ENCODE measurements around the gene STX1B. TPM values are rescaled to one million over a fixed set of nuclear protein-coding genes. Genes with fewer than 3 reads are reported as not detected.

STX1B gene
- total RNA-seq (1 to 10 TPM; 1.5 to 2.4 TPM), polyA plus RNA-seq (not detected)

GRCh38 chr16:31010585-31011325 is at the start of gene STX1B:
TSS of gene STX1B (minus strand) at chr16:31010638. CDS start at chr16:31010396, 242 bp downstream.
- Mint-ChIP-seq H3K4me1 (peaks cover 2 to 24% (median 15%) of the 10 kb centered on the region in 4 donors), H3K27me3 (peaks cover 14 to 26% of the 10 kb centered on the region in 2 donors), H3K9me3 (no peaks in the 10 kb centered on the region), H3K36me3 (no peaks in the 10 kb centered on the region), H3K4me3 (peak within 1 kb of the TSS; percentile 74 to 86 (median 82)), H3K27ac (peak within 1 kb of the TSS in 6 of 7 donors; percentile 35 to 87 (median 64))
- intact Hi-C loops (cut with micrococcal nuclease): no loop called here
- Histone ChIP-seq H3K4me3 (ENCODE audit: low read length in 2 of 2) (peak within 1 kb of the TSS in 1 of 2 donors; percentile 38), H3K9me3 (ENCODE audit: control insufficient read depth in 1 of 2, low read length in 2 of 2) (no peaks in the 10 kb centered on the region), H3K27ac (ENCODE audit: low read depth, low read length) (no peak within 1 kb of the TSS), H3K27me3 (ENCODE audit: insufficient read depth, low read length) (peaks cover 4% of the 10 kb centered on the region), H3K4me1 (ENCODE audit: insufficient read depth, low read length) (peaks cover 7% of the 10 kb centered on the region), H3K36me3 (ENCODE audit: insufficient read depth, low read length) (no peaks in the 10 kb centered on the region)
- ChIA-PET POLR2A (ENCODE audit: partially characterized antibody) (no interaction called here), CTCF (ENCODE audit: partially characterized antibody) (no interaction called here)
- peak; percentile 33 to 68 (median 46) for DNase-seq

GRCh38 chr16:31055613-31056012 is 45.2 kb upstream of the STX1B start:
- no peak for DNase-seq
- ChIA-PET CTCF (ENCODE audit: partially characterized antibody) (no interaction called here), POLR2A (ENCODE audit: partially characterized antibody) (no interaction called here)
- Histone ChIP-seq H3K36me3 (ENCODE audit: insufficient read depth, low read length) (no peaks in the 10 kb centered on the region), H3K4me3 (ENCODE audit: low read length in 2 of 2) (no peak overlapping the region), H3K9me3 (ENCODE audit: control insufficient read depth in 1 of 2, low read length in 2 of 2) (no peaks in the 10 kb centered on the region), H3K27ac (ENCODE audit: low read depth, low read length) (no peak overlapping the region), H3K4me1 (ENCODE audit: insufficient read depth, low read length) (no peaks in the 10 kb centered on the region), H3K27me3 (ENCODE audit: insufficient read depth, low read length) (no peaks in the 10 kb centered on the region)
- Mint-ChIP-seq H3K4me3 (no peak overlapping the region), H3K4me1 (peaks cover 0 to 7% (median 1%) of the 10 kb centered on the region in 4 donors), H3K9me3 (no peaks in the 10 kb centered on the region), H3K27me3 (no peaks in the 10 kb centered on the region), H3K27ac (no peak overlapping the region), H3K36me3 (peaks cover 3 to 9% of the 10 kb centered on the region in 2 donors)
- intact Hi-C loops (cut with micrococcal nuclease): no loop called here

DNA sequence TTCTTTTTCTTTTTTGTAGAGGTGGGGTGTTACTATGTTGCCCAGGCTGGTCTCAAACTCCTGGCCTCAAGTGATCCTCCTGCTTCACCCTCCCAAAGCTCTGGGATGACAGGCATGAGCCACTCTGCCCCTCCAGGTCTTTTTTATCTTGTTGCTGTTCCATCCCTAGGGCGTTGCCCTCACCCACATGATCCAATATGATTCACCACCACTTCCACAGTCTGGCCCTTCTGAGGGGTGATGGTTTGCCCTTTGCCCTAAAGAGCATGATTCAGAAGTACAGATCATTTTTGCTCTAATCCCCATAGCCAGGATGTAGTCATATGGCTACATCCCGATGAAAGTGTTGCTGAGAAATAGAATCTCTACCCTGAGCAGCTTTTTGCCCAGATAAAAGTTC is 41.7 kb upstream of the STX1B start:
- CTCF ChIA-PET (ENCODE audit: partially characterized antibody): interaction anchor here (0.6 kb wide), 1 partner anchor 153 kb away, joined by 3 read pairs; no protein-coding TSS in a partner anchor
- Mint-ChIP-seq H3K27ac (no peak overlapping the region), H3K36me3 (no peaks in the 10 kb centered on the region), H3K4me1 (peaks cover 0 to 2% (median 0%) of the 10 kb centered on the region in 4 donors), H3K4me3 (no peak overlapping the region), H3K9me3 (no peaks in the 10 kb centered on the region), H3K27me3 (no peaks in the 10 kb centered on the region)
- no peaks in the 10 kb centered on the region for H3K4me1 ChIP-seq (ENCODE audit: insufficient read depth, low read length)
- H3K36me3 ChIP-seq (ENCODE audit: insufficient read depth, low read length): no peaks in the 10 kb centered on the region
- DNase-seq: no peak
- no peaks in the 10 kb centered on the region for H3K27me3 ChIP-seq (ENCODE audit: insufficient read depth, low read length)
- intact Hi-C loops (cut with micrococcal nuclease): no loop called here
- H3K9me3 ChIP-seq (ENCODE audit: control insufficient read depth in 1 of 2, low read length in 2 of 2): no peaks in the 10 kb centered on the region
- POLR2A ChIA-PET (ENCODE audit: partially characterized antibody): no interaction called here
- H3K27ac ChIP-seq (ENCODE audit: low read depth, low read length): no peak overlapping the region
- H3K4me3 ChIP-seq (ENCODE audit: low read length in 2 of 2): no peak overlapping the region

DNA sequence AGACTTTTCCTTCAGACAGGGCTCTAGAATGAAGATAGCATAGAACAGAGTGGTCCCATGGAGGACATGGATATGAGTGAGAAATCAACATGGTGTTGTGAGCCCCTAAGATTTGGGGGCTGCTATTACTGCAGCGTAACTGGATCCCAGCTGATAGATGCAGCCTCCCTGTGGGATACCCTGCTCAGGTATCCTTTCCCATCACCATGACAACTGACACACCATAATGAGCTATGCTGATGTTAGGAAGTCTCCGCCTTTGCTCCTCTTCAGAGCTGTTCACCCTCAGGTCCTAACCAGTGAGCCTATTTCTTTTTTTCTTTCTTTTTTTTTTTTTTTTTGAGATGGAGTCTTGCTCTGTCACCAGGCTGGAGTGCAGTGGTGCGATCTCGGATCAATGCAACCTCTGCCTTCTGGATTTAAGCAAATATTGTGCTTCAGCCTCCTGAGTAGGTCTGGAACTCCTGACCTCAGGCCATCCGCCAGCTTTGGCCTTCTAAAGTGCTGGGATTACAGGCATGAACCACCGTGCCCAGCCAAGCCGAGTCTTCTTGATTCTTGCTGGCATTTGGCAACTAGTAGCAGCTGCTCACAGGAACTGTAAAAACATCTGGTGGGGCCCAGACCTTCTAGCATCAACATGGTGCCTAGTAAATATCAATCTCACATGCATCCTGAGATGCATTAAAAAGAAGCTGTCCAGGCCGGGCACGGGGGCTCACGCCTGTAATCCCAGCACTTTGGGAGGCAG is 40.0 kb upstream of the STX1B start:
- no peaks in the 10 kb centered on the region for H3K36me3 Mint-ChIP-seq
- H3K4me3 ChIP-seq (ENCODE audit: low read length in 2 of 2): no peak overlapping the region
- intact Hi-C loops (cut with micrococcal nuclease): no loop called here
- H3K36me3 ChIP-seq (ENCODE audit: insufficient read depth, low read length): no peaks in the 10 kb centered on the region
- H3K4me3 Mint-ChIP-seq: no peak overlapping the region
- ChIA-PET POLR2A (ENCODE audit: partially characterized antibody) (interaction anchor here (1.9 kb wide), 1 partner anchor 23 kb away, joined by 7 read pairs; the partner anchor contains the start of genes ZNF646 and ZNF668), CTCF (ENCODE audit: partially characterized antibody) (interaction anchor here (1.4 kb wide), 1 partner anchor 10 kb away, joined by 3 read pairs; no protein-coding TSS in a partner anchor)
- no peaks in the 10 kb centered on the region for H3K9me3 ChIP-seq (ENCODE audit: control insufficient read depth in 1 of 2, low read length in 2 of 2)
- no peak for DNase-seq
- no peaks in the 10 kb centered on the region for H3K4me1 ChIP-seq (ENCODE audit: insufficient read depth, low read length)
- H3K27me3 Mint-ChIP-seq: no peaks in the 10 kb centered on the region
- H3K27ac ChIP-seq (ENCODE audit: low read depth, low read length): no peak overlapping the region
- H3K27me3 ChIP-seq (ENCODE audit: insufficient read depth, low read length): no peaks in the 10 kb centered on the region
- peaks cover 0 to 3% (median 0%) of the 10 kb centered on the region in 8 donors for H3K9me3 Mint-ChIP-seq
- H3K27ac Mint-ChIP-seq: no peak overlapping the region
- H3K4me1 Mint-ChIP-seq: peaks cover 0 to 3% (median 1%) of the 10 kb centered on the region in 4 donors

GRCh38 chr16:31043898-31044481 is 33.6 kb upstream of the STX1B start:
- ChIA-PET POLR2A (ENCODE audit: partially characterized antibody) (no interaction called here), CTCF (ENCODE audit: partially characterized antibody) (no interaction called here)
- no peaks in the 10 kb centered on the region for H3K27me3 ChIP-seq (ENCODE audit: insufficient read depth, low read length)
- no peak overlapping the region for H3K27ac ChIP-seq (ENCODE audit: low read depth, low read length)
- DNase-seq: no peak
- H3K4me3 ChIP-seq (ENCODE audit: low read length in 2 of 2): no peak overlapping the region
- no peaks in the 10 kb centered on the region for H3K4me1 ChIP-seq (ENCODE audit: insufficient read depth, low read length)
- intact Hi-C loops (cut with micrococcal nuclease): no loop called here
- H3K27me3 Mint-ChIP-seq: no peaks in the 10 kb centered on the region
- peaks cover 12 to 13% of the 10 kb centered on the region in 2 donors for H3K36me3 Mint-ChIP-seq
- H3K4me3 Mint-ChIP-seq: no peak overlapping the region
- H3K36me3 ChIP-seq (ENCODE audit: insufficient read depth, low read length): peaks cover 16% of the 10 kb centered on the region
- peaks cover 0 to 2% (median under 1%) of the 10 kb centered on the region in 4 donors for H3K4me1 Mint-ChIP-seq
- no peak overlapping the region for H3K27ac Mint-ChIP-seq
- no peaks in the 10 kb centered on the region for H3K9me3 ChIP-seq (ENCODE audit: control insufficient read depth in 1 of 2, low read length in 2 of 2)
- peaks cover 0 to 3% (median 0%) of the 10 kb centered on the region in 8 donors for H3K9me3 Mint-ChIP-seq

GRCh38 chr16:31043352-31043751 is 32.9 kb upstream of the STX1B start:
- CTCF ChIA-PET (ENCODE audit: partially characterized antibody): no interaction called here
- Histone ChIP-seq H3K27me3 (ENCODE audit: insufficient read depth, low read length) (no peaks in the 10 kb centered on the region), H3K4me3 (ENCODE audit: low read length in 2 of 2) (no peak overlapping the region), H3K9me3 (ENCODE audit: control insufficient read depth in 1 of 2, low read length in 2 of 2) (no peaks in the 10 kb centered on the region), H3K36me3 (ENCODE audit: insufficient read depth, low read length) (peaks cover 21% of the 10 kb centered on the region), H3K27ac (ENCODE audit: low read depth, low read length) (no peak overlapping the region), H3K4me1 (ENCODE audit: insufficient read depth, low read length) (no peaks in the 10 kb centered on the region)
- POLR2A ChIA-PET (ENCODE audit: partially characterized antibody): no interaction called here
- no peak for DNase-seq
- peaks cover 0 to 2% (median under 1%) of the 10 kb centered on the region in 4 donors for H3K4me1 Mint-ChIP-seq
- peaks cover 19 to 20% of the 10 kb centered on the region in 2 donors for H3K36me3 Mint-ChIP-seq
- intact Hi-C loops (cut with micrococcal nuclease): no loop called here
- no peaks in the 10 kb centered on the region for H3K27me3 Mint-ChIP-seq
- H3K27ac Mint-ChIP-seq: no peak overlapping the region
- H3K4me3 Mint-ChIP-seq: no peak overlapping the region
- H3K9me3 Mint-ChIP-seq: peaks cover 0 to 3% (median 0%) of the 10 kb centered on the region in 8 donors

DNA sequence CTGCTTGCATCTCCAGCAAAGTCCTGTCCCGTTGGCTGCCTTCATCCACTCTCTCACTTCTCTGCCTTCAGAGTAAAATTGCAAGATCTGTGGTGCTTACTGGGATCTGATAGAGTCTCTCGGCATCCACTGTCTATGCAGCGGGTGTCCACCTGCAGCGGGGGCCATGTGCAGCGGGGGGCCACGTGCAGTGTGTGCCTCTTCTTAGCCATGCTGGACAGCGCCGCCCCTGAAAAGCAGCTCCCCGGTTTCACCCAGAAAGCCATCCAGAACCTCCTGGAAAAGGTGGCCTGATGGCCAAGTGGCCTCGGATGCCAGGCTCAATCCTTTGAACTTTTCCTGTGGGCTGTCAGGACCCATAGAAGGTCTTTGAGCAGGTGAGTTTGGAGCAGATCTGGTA is 32.4 kb upstream of the STX1B start:
- Mint-ChIP-seq H3K9me3 (peaks cover 0 to 3% (median 0%) of the 10 kb centered on the region in 8 donors), H3K27me3 (no peaks in the 10 kb centered on the region), H3K27ac (peak overlapping the region in 1 of 7 donors; percentile 51), H3K4me3 (peak overlapping the region in 1 of 8 donors; percentile 20), H3K4me1 (peaks cover 0 to 2% (median under 1%) of the 10 kb centered on the region in 4 donors), H3K36me3 (peaks cover 19 to 20% of the 10 kb centered on the region in 2 donors)
- no peak for DNase-seq
- ChIA-PET POLR2A (ENCODE audit: partially characterized antibody) (interaction anchor here (1.2 kb wide), 1 partner anchor 9 kb away, joined by 4 read pairs; the partner anchor contains the start of gene STX4), CTCF (ENCODE audit: partially characterized antibody) (no interaction called here)
- Histone ChIP-seq H3K36me3 (ENCODE audit: insufficient read depth, low read length) (peaks cover 26% of the 10 kb centered on the region), H3K4me3 (ENCODE audit: low read length in 2 of 2) (no peak overlapping the region), H3K9me3 (ENCODE audit: control insufficient read depth in 1 of 2, low read length in 2 of 2) (no peaks in the 10 kb centered on the region), H3K27ac (ENCODE audit: low read depth, low read length) (no peak overlapping the region), H3K4me1 (ENCODE audit: insufficient read depth, low read length) (no peaks in the 10 kb centered on the region), H3K27me3 (ENCODE audit: insufficient read depth, low read length) (no peaks in the 10 kb centered on the region)
- intact Hi-C loops (cut with micrococcal nuclease): no loop called here

Measured in CD4-positive, alpha-beta memory T cell (primary cell).